ENCODE measurements around the gene PITPNC1. TPM values are rescaled to one million over a fixed set of nuclear protein-coding genes. Genes with fewer than 3 reads are reported as not detected.

The PITPNC1 gene
- total RNA-seq, 4 donors from 2014 or later = 1.6 to 6.0 (median 3.2) TPM

- no peak overlapping the region for H3K4me3 ChIP-seq
- no peak for TF ChIP-seq POLR2A (IDR thresholded peaks at IDR 0.05)
- no peak for TF ChIP-seq POLR2AphosphoS5 (IDR thresholded peaks at IDR 0.05)
- TF ChIP-seq EP300 (IDR thresholded peaks at IDR 0.05) = no peak
- TF ChIP-seq CTCF (IDR thresholded peaks at IDR 0.05) = no peak
- no peaks in the 10 kb centered on the region for H3K9me3 ChIP-seq
- no peaks in the 10 kb centered on the region for H3K36me3 ChIP-seq
- 94% methylated on average over 3 of the region's 3 CpGs for WGBS
- no peaks in the 10 kb centered on the region for H3K27me3 ChIP-seq
- H3K4me1 ChIP-seq = no peaks in the 10 kb centered on the region
- DNase-seq (ENCODE audit: low spot score in 2 of 2) = no peak
- H3K27ac ChIP-seq = no peak overlapping the region
Measured at GRCh38 chr17:67502151-67502550, 125.1 kb downstream of the PITPNC1 start.

DNA sequence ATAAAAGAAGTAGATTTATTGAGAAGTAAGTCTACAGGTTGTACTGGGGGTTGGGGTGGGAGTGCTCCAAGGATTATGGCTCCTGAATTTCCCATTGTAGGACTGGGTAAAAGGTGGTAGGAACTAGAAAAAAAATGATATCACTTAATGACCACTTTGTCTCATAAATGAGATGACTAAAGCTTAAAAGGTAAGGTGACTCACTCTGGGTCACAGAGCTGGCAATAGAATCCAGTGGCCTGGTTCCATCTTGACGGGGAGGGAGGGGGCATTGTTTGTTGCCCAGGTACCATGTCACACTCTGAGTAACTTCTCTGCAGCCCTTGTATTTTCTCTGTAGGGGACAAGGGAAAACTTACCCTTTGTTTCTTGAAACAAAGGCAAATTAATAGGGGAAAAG lies 126.1 kb downstream of the PITPNC1 start:
- H3K4me3 ChIP-seq = no peak overlapping the region
- no peaks in the 10 kb centered on the region for H3K36me3 ChIP-seq
- DNase-seq (ENCODE audit: low spot score in 2 of 2) = no peak
- H3K4me1 ChIP-seq = no peaks in the 10 kb centered on the region
- 40% methylated on average over 1 of the region's 1 CpG for WGBS
- H3K9me3 ChIP-seq = no peaks in the 10 kb centered on the region
- H3K27ac ChIP-seq = no peak overlapping the region
- no peaks in the 10 kb centered on the region for H3K27me3 ChIP-seq
- TF ChIP-seq EP300 (IDR thresholded peaks at IDR 0.05) = no peak
- no peak for TF ChIP-seq POLR2A (IDR thresholded peaks at IDR 0.05)
- no peak for TF ChIP-seq POLR2AphosphoS5 (IDR thresholded peaks at IDR 0.05)
- no peak for TF ChIP-seq CTCF (IDR thresholded peaks at IDR 0.05)

DNA sequence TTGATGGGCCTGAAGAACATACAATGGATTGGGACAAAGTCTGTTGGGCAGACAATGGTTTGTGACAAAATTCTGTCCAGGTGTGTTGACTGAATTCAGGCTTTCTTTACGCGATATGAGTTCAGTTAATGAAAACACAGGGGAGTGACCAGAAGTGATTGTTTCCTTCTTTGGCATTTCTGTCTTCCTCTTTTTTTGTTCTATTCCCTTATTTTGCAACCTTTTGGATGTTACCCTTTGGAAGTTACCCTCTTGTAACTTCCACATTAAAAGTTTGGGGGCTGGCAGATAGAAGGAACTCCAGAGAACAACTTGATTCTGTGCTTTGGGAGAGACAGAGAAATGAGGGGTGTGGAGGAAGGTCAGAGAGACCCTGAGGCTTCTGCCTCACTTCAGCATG lies 126.7 kb downstream of the PITPNC1 start:
- no peaks in the 10 kb centered on the region for H3K27me3 ChIP-seq
- no peak overlapping the region for H3K4me3 ChIP-seq
- no peak for DNase-seq (ENCODE audit: low spot score in 2 of 2)
- no peaks in the 10 kb centered on the region for H3K36me3 ChIP-seq
- WGBS = 76% methylated on average over 2 of the region's 2 CpGs
- H3K9me3 ChIP-seq = no peaks in the 10 kb centered on the region
- no peaks in the 10 kb centered on the region for H3K4me1 ChIP-seq
- TF ChIP-seq POLR2AphosphoS5 (IDR thresholded peaks at IDR 0.05) (no peak), EP300 (IDR thresholded peaks at IDR 0.05) (no peak), POLR2A (IDR thresholded peaks at IDR 0.05) (no peak), CTCF (IDR thresholded peaks at IDR 0.05) (no peak)
- H3K27ac ChIP-seq = no peak overlapping the region

GRCh38 chr17:67504182-67504581 lies 127.1 kb downstream of the PITPNC1 start:
- no peaks in the 10 kb centered on the region for H3K4me1 ChIP-seq
- no peaks in the 10 kb centered on the region for H3K27me3 ChIP-seq
- H3K4me3 ChIP-seq = no peak overlapping the region
- H3K27ac ChIP-seq = no peak overlapping the region
- WGBS = 74% methylated on average over 2 of the region's 2 CpGs
- DNase-seq (ENCODE audit: low spot score in 2 of 2) = no peak
- TF ChIP-seq POLR2AphosphoS5 (IDR thresholded peaks at IDR 0.05) (no peak), CTCF (IDR thresholded peaks at IDR 0.05) (no peak), EP300 (IDR thresholded peaks at IDR 0.05) (no peak), POLR2A (IDR thresholded peaks at IDR 0.05) (no peak)
- H3K36me3 ChIP-seq = no peaks in the 10 kb centered on the region
- no peaks in the 10 kb centered on the region for H3K9me3 ChIP-seq

DNA sequence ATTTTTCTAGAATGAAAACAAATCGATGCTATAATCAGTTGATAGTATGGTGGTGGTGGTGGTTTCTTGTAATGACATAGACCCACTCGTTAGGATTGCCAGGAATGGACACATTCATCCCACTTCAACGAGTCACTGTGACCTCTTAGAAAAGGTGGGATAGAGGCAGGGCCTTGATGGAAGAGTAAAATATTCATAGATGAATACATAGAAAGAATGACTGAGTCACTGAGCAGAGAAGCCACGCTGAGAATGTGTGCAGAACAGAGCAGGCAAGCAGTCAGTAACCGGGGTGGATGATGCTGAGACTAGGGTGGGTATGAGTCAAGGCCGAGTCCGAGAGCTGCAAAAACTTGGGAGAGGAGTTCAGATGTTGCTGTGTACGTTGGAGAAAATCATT lies 129.9 kb downstream of the PITPNC1 start:
- H3K9me3 ChIP-seq = no peaks in the 10 kb centered on the region
- WGBS = 95% methylated on average over 8 of the region's 8 CpGs
- no peak for TF ChIP-seq POLR2A (IDR thresholded peaks at IDR 0.05)
- no peak for TF ChIP-seq POLR2AphosphoS5 (IDR thresholded peaks at IDR 0.05)
- TF ChIP-seq CTCF (IDR thresholded peaks at IDR 0.05) = no peak
- no peak for TF ChIP-seq EP300 (IDR thresholded peaks at IDR 0.05)
- peaks cover 7% of the 10 kb centered on the region for H3K4me1 ChIP-seq
- no peaks in the 10 kb centered on the region for H3K36me3 ChIP-seq
- DNase-seq (ENCODE audit: low spot score in 2 of 2) = no peak
- no peak overlapping the region for H3K4me3 ChIP-seq
- H3K27ac ChIP-seq = no peak overlapping the region
- no peaks in the 10 kb centered on the region for H3K27me3 ChIP-seq

Data from suprapubic skin (tissue), 4 donors.